AG09309 (cell line): Measurements from ENCODE around the gene NAV2.

Source experiments
- DNase-seq: peaks from one replicate; pipeline ENCODE4 v3.0.0-alpha.2; 2010; ENCODE audit warnings: low read depth
- H3K4me3 ChIP-seq: 2 replicates; pipeline ENCODE4 v1.5.1; 2011; ENCODE audit warnings: mild to moderate bottlenecking, low read depth, low read length, moderate library complexity; ENCODE audit not compliant: control insufficient read depth
- CTCF ChIP-seq: IDR thresholded peaks from 2 replicates; pipeline ENCODE4 v1.5.1; 2011; ENCODE audit warnings: mild to moderate bottlenecking, low read depth, low read length, inconsistent platforms; ENCODE audit not compliant: insufficient read depth, control insufficient read depth; ENCODE audit errors: missing control alignments

The NAV2 gene

GRCh38 chr11:20053572-20053971 lies 340.9 kb downstream of the NAV2 start:
- H3K4me3 ChIP-seq, result no peak overlapping the region
- DNase-seq, result no peak
- TF ChIP-seq CTCF, result no peak

DNA sequence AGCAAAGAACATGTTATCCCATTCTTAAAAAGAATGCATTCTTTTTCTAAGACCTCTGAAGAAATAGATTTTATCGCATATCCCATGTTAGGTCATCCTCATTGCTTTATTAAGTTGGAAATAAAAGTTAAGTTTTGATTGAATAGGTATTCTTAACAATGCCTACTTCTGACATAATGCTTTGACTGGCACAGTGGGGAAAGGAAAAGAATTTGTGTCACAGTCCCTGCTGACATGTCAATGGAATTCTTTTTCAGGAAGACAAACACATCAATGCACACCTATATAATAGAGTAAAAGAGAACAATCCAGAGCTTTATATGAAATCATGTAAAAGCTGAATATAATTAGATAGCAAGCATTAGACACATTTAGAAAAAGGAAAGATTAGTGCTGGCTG lies 341.9 kb downstream of the NAV2 start:
- DNase-seq, result no peak
- H3K4me3 ChIP-seq, result no peak overlapping the region
- no peak for TF ChIP-seq CTCF

DNA sequence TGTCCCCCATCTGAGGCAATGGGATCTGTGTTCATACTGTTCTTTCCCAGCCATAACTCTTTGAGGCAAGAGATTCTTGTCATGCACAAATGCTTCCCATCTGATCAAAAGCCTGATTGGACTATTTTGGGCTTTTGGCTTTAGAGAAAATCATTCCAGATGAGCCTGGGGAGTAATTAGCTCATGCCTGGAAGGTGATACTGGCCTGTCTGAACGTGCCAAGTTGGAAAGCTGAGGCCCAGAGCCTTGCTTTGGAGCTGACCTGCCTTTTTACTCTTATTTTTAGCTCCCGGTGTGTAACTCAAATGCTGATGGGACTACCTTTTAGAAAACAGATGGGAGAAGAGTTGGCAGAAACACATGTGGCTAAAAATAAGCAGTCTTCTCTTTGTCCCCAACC lies 342.7 kb downstream of the NAV2 start:
- TF ChIP-seq CTCF, result no peak
- DNase-seq, result no peak
- no peak overlapping the region for H3K4me3 ChIP-seq

DNA sequence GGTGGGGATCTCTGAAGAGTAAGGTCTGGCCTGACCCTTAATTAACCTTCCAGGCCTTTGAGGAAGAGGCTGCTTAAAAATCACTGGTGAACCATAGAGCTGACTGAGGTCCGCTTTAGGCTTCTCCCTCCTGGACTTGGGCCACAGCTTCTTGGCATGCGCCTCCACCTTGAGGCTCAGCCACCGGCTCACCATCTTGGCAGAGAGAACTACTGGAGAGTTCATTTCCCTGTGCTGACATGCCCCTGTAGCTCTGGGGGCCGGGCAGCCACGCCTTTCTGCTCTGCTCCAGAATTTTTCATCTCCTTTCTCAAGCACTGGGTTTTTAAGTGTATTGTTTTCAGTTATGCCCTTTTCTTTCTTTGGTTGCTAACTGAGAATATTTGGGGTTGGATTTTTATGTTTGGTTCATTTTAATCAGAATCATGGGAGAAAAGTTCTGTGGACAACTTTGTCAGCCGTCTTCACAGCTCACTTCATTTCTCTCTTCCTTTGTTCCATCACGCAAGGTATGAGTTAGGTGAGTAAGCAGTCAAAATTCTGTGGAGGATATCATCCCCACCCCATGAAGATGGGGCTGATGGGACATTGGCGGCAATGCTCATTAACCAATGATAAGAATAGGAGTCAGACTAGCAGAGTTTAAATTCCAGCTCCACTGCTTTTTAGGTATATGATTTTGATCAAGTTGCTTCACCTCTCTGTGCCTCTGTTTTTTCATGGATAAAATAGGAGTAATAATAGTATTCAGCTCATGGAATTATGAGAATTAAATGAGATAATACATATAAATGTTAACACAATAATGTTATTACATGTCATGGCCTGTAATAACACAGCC lies 343.7 kb downstream of the NAV2 start:
- DNase-seq, result no peak
- no peak for TF ChIP-seq CTCF
- H3K4me3 ChIP-seq, result no peak overlapping the region

GRCh38 chr11:20056950-20057943 lies 344.6 kb downstream of the NAV2 start:
- DNase-seq, result peak; percentile 45
- TF ChIP-seq CTCF, result no peak
- H3K4me3 ChIP-seq, result no peak overlapping the region

GRCh38 chr11:20058749-20059458 lies 346.3 kb downstream of the NAV2 start:
- no peak for TF ChIP-seq CTCF
- H3K4me3 ChIP-seq, result no peak overlapping the region
- no peak for DNase-seq
